Vagina (tissue), 2 donors: ENCODE results near the gene PMFBP1.

Experiments
- CTCF ChIP-seq, 3 experiments: fragments of 450-650 bp in 2 of 3; fragments of 200-600 bp in 1 of 3; sonication (generic) in 1 of 3; IDR thresholded peaks; one replicate each; pipeline ENCODE4 v1.5.1; 2017 to 2019; ENCODE audit warnings: antibody characterized with exemption in 3 of 3, mild to moderate bottlenecking in 2 of 3, moderate library complexity in 2 of 3
- POLR2AphosphoS5 ChIP-seq, 2 donors: sonication (generic); formaldehyde crosslinking; IDR thresholded peaks; one replicate each; pipeline ENCODE4 v1.9.0; 2017; ENCODE audit warnings: antibody characterized with exemption in 2 of 2, mild to moderate bottlenecking in 2 of 2, low read depth in 1 of 2; ENCODE audit not compliant: insufficient read depth in 1 of 2

GRCh38 chr16:72210555-72210954 lies 38.6 kb upstream of the PMFBP1 start:
- TF ChIP-seq CTCF (IDR thresholded peaks at IDR 0.05) (no peak), POLR2AphosphoS5 (IDR thresholded peaks at IDR 0.05; ENCODE audit: insufficient read depth in 1 of 2, low read depth in 1 of 2) (no peak)
